Activated T-helper 1 cell treated with Interleukin-2 at 50 U/mL for 16 hours (primary cell): Measurements from ENCODE around the gene C1QTNF12.

Experiments
- DNase-seq: peaks from one replicate; pipeline ENCODE4 v3.0.0-alpha.2; 2020; ENCODE audit warnings: low read depth

The C1QTNF12 gene

DNA sequence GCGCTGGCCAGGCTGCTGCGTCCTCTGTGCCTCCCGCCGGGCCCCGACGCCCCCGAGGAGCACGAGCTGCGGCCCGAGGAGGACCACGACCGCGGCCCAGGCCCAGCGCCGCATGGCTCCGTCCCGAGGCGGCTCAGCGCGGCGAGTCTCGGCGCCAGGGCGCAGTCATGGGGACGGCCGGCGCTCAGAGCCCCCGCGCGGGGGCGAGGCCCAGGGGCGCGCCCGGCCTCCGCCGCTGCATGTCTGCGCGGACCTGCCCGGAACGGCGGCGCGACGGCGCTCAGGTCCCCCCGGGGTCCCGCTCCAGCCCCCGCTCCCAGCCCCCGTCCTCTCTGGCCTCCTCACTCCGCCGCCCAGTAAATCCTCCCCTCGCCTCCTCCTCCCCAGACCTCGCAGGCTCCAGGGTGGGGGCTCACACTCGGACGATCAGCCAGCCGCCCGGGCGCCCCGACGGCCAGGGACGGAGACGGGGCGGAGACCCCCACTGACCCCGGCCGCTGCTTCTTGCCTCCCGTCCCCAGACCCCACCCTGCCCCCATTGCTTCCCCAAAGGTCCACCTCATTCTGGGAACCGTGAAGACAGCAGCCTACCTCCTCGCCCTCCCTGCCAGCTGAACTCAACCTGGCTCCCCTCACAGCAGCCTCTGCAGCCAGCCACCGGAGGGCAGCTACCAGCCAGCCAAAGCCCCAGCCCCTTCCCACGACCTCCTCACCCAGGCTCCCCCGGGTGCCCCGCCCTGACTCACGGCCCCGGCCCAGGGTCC, at the start of gene C1QTNF12:
C1QTNF12 (minus strand) TSS at position 146 of the 764 bp plus-strand sequence; CDS start at position 114, 32 bp downstream.
- no peak for DNase-seq

GRCh38 chr1:1295154-1295923, 48.8 kb upstream of the C1QTNF12 start:
- no peak for DNase-seq

- no peak for DNase-seq
Observed at GRCh38 chr1:1294250-1294890, 47.8 kb upstream of the C1QTNF12 start.

GRCh38 chr1:1293263-1294249, 47.0 kb upstream of the C1QTNF12 start:
- DNase-seq: no peak

GRCh38 chr1:1292851-1293250, 46.3 kb upstream of the C1QTNF12 start:
- no peak for DNase-seq

DNA sequence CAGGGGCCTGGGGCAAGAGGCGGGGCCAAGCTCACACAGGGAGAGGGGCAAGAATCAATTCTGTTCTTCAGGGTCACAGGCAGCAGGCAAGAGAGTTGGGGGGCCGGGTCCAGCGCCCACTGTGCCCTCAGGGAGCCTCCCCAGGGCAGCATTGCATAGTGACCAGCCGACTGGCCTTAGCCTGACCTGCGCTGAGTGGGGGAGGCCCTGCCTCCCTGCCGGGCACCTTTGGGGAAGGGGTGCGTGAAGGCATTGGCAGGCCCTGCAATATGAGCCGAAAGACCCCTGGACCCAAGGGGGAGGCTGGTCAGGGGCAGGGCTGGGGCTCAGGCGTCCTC, 45.9 kb upstream of the C1QTNF12 start:
- no peak for DNase-seq

- DNase-seq: peak; percentile 35
Observed at GRCh38 chr1:1291548-1292441, 45.3 kb upstream of the C1QTNF12 start.

- no peak for DNase-seq
Observed at GRCh38 chr1:1291023-1291528, 44.6 kb upstream of the C1QTNF12 start.

GRCh38 chr1:1290238-1290731, 43.8 kb upstream of the C1QTNF12 start:
- no peak for DNase-seq

- DNase-seq: no peak
Observed at GRCh38 chr1:1287288-1288110, 41.0 kb upstream of the C1QTNF12 start.

DNA sequence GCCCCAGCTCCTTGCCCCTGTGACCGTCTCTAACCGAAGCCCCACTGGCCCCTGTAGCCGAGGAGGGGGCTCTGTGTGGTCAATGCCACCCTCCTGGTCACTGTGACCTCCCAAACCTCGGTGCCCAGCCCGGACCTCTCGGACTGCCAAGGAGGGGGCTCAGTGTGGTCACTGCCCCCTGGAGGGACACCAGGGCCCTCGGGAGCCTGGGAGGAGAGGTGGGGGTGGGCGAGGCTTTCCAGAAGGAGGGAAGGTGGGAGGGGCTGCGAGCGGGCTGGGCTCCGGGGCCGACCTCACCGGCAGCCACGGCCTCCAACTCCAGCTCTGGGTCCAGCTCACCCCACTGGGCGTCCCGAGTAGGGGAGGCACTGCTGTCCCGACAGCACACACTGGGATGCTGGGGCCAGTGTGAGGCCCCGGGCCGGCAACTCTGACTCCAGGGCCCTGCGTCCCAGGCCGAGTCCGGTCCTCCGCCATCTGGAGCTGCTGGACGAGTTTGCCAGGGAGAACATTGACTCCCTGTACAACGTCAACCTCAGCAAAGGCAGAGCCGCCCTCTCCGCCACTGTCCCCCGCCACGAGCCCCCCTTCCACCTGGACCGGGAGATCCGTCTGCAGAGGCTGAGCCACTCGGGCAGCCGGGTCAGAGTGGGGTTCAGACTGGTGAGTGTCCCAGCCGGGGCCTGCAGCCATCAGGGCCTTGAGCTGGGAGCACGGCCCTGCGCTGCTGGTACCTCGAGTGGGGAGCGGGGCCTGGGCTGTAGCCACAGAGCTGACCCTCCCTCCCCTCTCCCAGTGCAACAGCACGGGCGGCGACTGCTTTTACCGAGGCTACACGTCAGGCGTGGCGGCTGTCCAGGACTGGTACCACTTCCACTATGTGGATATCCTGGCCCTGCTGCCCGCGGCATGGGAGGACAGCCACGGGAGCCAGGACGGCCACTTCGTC, 40.1 kb upstream of the C1QTNF12 start:
- no peak for DNase-seq

DNA sequence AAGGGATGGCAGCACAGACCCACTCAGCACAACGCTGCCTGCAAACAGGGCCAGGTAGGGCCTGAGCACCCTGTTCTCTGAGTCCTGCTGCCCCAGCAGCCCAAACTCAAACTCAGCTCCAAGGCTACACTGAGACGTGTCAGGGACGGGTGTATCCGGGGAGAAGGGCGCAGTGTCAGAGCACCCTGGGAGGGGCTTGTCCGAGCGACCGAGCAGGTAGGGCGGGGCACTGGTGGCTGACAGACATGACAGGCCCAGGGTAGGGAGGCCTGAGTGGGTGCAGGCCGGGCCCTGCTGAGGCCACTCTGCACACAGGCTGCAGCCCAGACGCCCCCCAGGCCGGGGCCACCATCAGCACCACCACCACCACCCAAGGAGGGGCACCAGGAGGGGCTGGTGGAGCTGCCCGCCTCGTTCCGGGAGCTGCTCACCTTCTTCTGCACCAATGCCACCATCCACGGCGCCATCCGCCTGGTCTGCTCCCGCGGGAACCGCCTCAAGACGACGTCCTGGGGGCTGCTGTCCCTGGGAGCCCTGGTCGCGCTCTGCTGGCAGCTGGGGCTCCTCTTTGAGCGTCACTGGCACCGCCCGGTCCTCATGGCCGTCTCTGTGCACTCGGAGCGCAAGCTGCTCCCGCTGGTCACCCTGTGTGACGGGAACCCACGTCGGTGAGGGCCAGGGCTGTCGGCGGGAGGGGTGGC, 39.2 kb upstream of the C1QTNF12 start:
- no peak for DNase-seq

- DNase-seq: no peak
Observed at GRCh38 chr1:1285102-1285571, 38.6 kb upstream of the C1QTNF12 start.

- DNase-seq: no peak
Observed at GRCh38 chr1:1284221-1285101, 37.9 kb upstream of the C1QTNF12 start.

GRCh38 chr1:1283821-1284220, 37.3 kb upstream of the C1QTNF12 start:
- DNase-seq: no peak

DNA sequence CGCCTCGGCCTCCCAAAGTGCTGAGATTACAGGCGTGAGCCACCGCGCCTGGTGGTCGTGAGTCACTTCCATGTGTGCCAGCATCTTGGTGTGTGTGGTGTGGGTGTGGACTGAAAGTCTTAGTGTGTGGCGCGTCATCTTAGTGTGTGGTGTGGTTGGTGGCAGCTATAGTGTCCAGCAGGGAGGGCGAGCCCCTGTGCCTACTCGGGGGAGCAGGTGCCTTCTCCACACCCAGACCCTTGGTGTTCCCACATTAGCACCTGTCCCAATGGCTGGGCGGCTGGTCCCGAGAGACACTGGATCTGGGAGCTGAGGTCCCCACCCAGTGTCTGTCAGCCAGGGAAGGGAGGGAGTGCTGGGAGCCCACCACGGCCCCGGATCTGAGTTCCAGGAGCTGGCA, 36.5 kb upstream of the C1QTNF12 start:
- DNase-seq: no peak
